DND-41 (cell line): ENCODE measurements around the gene NEDD1.

Experiments
- CTCF ChIP-seq: IDR thresholded peaks from 2 replicates; pipeline ENCODE4 v1.5.1; 2012; ENCODE audit warnings: borderline replicate concordance, low read length, moderate library complexity, mild to moderate bottlenecking; ENCODE audit not compliant: poor library complexity, severe bottlenecking; ENCODE audit errors: extremely low read depth
- EZH2 ChIP-seq: IDR thresholded peaks from 3 replicates; pipeline ENCODE4 v1.6.1; 2012; ENCODE audit warnings: borderline replicate concordance, low read depth, mild to moderate bottlenecking, moderate library complexity, low read length, inconsistent platforms; ENCODE audit not compliant: severe bottlenecking

- no peak for TF ChIP-seq CTCF
- no peak for TF ChIP-seq EZH2
These were observed 41.7 kb downstream of the NEDD1 start for GRCh38 chr12:96948782-96949181.
